ENCODE data around the gene USP21. TPM values are rescaled to one million over a fixed set of nuclear protein-coding genes. Genes with fewer than 3 reads are reported as not detected.

The USP21 gene
- polyA plus RNA-seq, 4 donors: 15.4 to 30.8 (median 17.9) TPM

DNA sequence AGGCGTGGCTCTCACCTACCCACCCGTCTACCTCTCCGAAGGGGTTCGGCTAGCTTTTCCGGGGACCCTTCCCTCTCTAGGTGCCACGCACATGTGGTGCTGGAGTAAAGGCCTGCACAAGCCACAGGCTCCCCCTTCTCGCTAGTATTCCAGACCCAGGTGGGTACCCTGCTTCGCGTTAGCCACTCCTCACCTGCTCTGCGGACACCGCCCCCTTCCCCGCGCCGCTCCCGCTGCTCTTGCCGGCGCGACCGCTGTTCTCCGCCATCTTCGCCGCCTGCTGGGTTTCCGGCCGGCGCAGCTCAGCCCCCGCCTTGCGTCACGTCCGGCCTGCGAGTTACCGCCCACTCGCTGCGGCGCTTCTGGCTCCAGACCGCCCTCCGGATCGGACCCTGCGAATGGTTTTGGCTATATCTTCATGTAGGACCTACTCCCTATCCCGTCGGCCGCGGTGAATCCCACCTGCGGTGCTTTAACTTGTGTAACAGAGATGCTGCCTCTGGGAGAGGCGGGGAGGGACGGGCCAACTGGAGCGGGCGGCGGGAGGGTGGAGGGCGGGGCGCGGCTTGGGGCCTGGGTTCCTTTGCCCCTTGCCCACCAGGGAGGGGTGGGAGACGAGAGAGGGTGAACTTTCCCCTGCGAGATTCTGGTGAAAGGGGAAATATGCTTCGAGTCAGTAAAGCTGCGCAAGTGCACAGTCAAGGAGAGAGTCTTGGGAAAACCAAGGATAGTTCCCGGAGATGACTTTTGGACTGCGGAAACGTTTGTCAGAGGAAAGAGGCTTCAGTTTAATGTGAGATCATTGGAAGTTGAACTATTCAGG, 41.3 kb upstream of the USP21 start, which contains the start of the genes NIT1 and PFDN2:
NIT1 (plus strand) TSS at position 347 of the 823 bp plus-strand sequence; CDS start at position 419, 72 bp downstream.
PFDN2 (minus strand) TSS at position 279 of the 823 bp plus-strand sequence; CDS start at position 268, 11 bp downstream.
- Histone ChIP-seq H3K9me3 (ENCODE audit: control insufficient read depth in 2 of 2, insufficient read depth in 1 of 2, low read depth in 1 of 2, low read length in 1 of 2) (no peaks in the 10 kb centered on the region), H3K27ac (ENCODE audit: low read depth in 1 of 3, low read length in 2 of 3) (peak within 1 kb of the TSS; percentile 92 to 97 (median 95)), H3K4me3 (ENCODE audit: low read depth in 1 of 3, low read length in 3 of 3) (peak within 1 kb of the TSS; percentile 80 to 94 (median 85)), H3K27me3 (ENCODE audit: control insufficient read depth in 3 of 3, insufficient read depth in 3 of 3, low read length in 3 of 3) (no peaks in the 10 kb centered on the region), H3K4me1 (ENCODE audit: control insufficient read depth in 3 of 3, insufficient read depth in 2 of 3, low read depth in 1 of 3, low read length in 2 of 3) (peaks cover 4 to 43% (median 12%) of the 10 kb centered on the region in 3 donors), H3K36me3 (ENCODE audit: control insufficient read depth in 3 of 3, insufficient read depth in 2 of 3, low read depth in 1 of 3, low read length in 3 of 3) (peaks cover 12 to 37% (median 19%) of the 10 kb centered on the region in 3 donors)
- peak; percentile 85 to 97 for DNase-seq
- 0 to 1% (median 0%) methylated on average over 58 of the region's 58 CpGs for WGBS, 3 donors
- FAIRE-seq: no peak

DNA sequence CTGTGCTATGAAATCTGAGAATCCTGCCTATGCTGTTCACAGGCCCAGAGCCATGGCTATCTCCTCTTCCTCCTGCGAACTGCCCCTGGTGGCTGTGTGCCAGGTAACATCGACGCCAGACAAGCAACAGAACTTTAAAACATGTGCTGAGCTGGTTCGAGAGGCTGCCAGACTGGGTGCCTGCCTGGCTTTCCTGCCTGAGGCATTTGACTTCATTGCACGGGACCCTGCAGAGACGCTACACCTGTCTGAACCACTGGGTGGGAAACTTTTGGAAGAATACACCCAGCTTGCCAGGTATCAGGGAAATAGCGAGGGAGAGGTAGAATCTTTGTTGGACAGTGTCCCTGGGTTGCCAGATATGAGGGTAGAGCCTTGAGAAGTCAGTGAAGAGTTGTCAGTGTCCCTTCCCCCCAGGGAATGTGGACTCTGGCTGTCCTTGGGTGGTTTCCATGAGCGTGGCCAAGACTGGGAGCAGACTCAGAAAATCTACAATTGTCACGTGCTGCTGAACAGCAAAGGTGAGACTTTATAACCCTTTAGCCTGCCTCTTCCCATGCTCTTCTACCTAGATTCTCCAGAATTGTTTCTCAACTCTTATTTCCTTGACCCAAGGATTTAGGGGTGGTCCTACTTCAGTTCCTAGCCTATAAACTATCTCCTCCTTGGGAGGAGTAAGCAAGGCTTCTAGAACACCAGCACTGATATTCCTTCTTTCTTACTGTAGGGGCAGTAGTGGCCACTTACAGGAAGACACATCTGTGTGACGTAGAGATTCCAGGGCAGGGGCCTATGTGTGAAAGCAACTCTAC, 40.0 kb upstream of the USP21 start:
- DNase-seq (peak; percentile 85 to 92), FAIRE-seq (no peak)
- Histone ChIP-seq H3K27me3 (ENCODE audit: control insufficient read depth in 3 of 3, insufficient read depth in 3 of 3, low read length in 3 of 3) (no peaks in the 10 kb centered on the region), H3K4me3 (ENCODE audit: low read depth in 1 of 3, low read length in 3 of 3) (peak overlapping the region in 2 of 3 donors; percentile 80 to 94), H3K36me3 (ENCODE audit: control insufficient read depth in 3 of 3, insufficient read depth in 2 of 3, low read depth in 1 of 3, low read length in 3 of 3) (peaks cover 17 to 48% (median 27%) of the 10 kb centered on the region in 3 donors), H3K9me3 (ENCODE audit: control insufficient read depth in 2 of 2, insufficient read depth in 1 of 2, low read depth in 1 of 2, low read length in 1 of 2) (no peaks in the 10 kb centered on the region), H3K27ac (ENCODE audit: low read depth in 1 of 3, low read length in 2 of 3) (peak overlapping the region; percentile 92 to 97 (median 95)), H3K4me1 (ENCODE audit: control insufficient read depth in 3 of 3, insufficient read depth in 2 of 3, low read depth in 1 of 3, low read length in 2 of 3) (peaks cover 4 to 43% (median 12%) of the 10 kb centered on the region in 3 donors)
- 17 to 40% (median 39%) methylated on average over 10 of the region's 10 CpGs for WGBS, 3 donors

DNA sequence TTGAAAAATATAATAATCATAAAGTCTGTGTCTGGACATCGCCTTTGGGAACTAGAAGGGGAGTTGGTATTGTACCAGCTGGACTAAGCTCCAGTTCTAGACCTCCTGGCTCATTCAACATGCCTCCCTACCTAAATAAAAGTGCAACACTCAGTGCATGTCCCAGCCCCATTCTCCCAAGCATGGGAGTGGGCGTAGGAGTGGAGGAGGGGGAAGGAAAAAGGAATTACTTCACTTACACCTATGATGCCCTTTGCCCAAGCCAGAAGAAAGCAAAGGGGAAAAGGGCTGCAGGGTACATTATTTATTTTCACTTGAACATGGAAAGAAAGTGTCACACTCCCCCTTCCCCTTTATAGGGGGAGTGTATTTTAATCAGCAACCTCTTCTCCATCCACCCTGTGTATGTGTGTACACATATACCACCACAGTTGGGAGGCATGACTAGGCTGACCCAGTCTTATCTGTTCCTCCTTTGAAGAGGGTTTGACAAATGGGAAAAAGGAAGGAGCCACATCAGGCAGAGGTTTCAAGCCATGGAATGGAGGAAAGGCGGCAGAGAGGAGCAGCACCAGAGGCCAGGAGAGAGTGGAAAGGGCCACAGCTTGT, 38.2 kb upstream of the USP21 start:
- H3K27ac ChIP-seq (ENCODE audit: low read depth in 1 of 3, low read length in 2 of 3): peak overlapping the region in 1 of 3 donors; percentile 95
- peaks cover 19 to 51% (median 27%) of the 10 kb centered on the region in 3 donors for H3K36me3 ChIP-seq (ENCODE audit: control insufficient read depth in 3 of 3, insufficient read depth in 2 of 3, low read depth in 1 of 3, low read length in 3 of 3)
- FAIRE-seq: no peak

DNA sequence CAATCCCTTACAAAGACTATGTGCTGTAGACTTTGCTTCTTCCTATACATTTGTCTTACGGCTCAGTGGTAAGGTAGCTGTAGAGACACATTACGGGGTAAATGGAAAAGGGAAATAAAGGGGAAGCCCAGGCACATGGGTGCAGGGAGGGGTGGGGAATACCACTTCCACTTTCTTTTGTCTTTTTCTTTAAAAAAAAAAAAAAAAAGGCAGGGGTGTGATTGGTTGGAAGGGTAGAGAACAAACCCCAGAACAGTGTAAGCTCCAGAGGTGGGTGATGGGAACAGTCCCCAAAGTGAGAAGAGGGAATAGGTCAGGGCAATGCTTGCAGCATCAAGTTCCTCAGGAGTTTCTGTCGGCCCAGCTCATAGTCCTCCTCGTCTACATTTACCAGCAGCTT, 37.5 kb upstream of the USP21 start:
- Histone ChIP-seq H3K4me1 (ENCODE audit: control insufficient read depth in 3 of 3, insufficient read depth in 2 of 3, low read depth in 1 of 3, low read length in 2 of 3) (peaks cover 2 to 37% (median 9%) of the 10 kb centered on the region in 3 donors), H3K27ac (ENCODE audit: low read depth in 1 of 3, low read length in 2 of 3) (no peak overlapping the region), H3K36me3 (ENCODE audit: control insufficient read depth in 3 of 3, insufficient read depth in 2 of 3, low read depth in 1 of 3, low read length in 3 of 3) (peaks cover 19 to 47% (median 27%) of the 10 kb centered on the region in 3 donors), H3K9me3 (ENCODE audit: control insufficient read depth in 2 of 2, insufficient read depth in 1 of 2, low read depth in 1 of 2, low read length in 1 of 2) (no peaks in the 10 kb centered on the region), H3K27me3 (ENCODE audit: control insufficient read depth in 3 of 3, insufficient read depth in 3 of 3, low read length in 3 of 3) (no peaks in the 10 kb centered on the region), H3K4me3 (ENCODE audit: low read depth in 1 of 3, low read length in 3 of 3) (no peak overlapping the region)
- FAIRE-seq (no peak), DNase-seq (no peak)
- 72 to 79% (median 78%) methylated on average over 4 of the region's 4 CpGs for WGBS, 3 donors

More for the DNA sequence above, 38.2 kb upstream of the USP21 start:
- Histone ChIP-seq H3K9me3 (ENCODE audit: control insufficient read depth in 2 of 2, insufficient read depth in 1 of 2, low read depth in 1 of 2, low read length in 1 of 2) (no peaks in the 10 kb centered on the region), H3K4me3 (ENCODE audit: low read depth in 1 of 3, low read length in 3 of 3) (no peak overlapping the region), H3K27me3 (ENCODE audit: control insufficient read depth in 3 of 3, insufficient read depth in 3 of 3, low read length in 3 of 3) (no peaks in the 10 kb centered on the region), H3K4me1 (ENCODE audit: control insufficient read depth in 3 of 3, insufficient read depth in 2 of 3, low read depth in 1 of 3, low read length in 2 of 3) (peaks cover 2 to 43% (median 12%) of the 10 kb centered on the region in 3 donors)
- WGBS, 3 donors: 88 to 100% (median 89%) methylated on average over 3 of the region's 3 CpGs
- DNase-seq: no peak

DNA sequence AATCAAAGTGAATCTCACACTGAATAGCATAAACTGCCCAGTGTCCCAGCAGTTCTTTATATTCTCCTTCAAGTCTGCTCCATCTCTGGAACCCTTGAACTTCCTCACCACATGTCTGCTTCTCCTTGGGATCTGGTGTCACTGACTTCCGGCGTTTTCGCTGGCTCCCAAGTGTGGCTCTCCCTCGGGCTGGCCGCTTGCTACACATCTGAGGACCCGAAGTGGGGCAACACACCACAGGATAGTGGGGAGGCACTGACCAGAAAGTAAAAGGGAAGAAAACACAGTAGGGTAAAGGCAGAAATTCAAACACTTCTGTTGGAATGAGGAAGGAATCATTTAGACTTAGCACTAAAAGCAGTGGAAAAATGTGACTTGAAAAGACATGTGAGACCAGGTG, 36.3 kb upstream of the USP21 start:
- FAIRE-seq (no peak), DNase-seq (no peak)
- Histone ChIP-seq H3K9me3 (ENCODE audit: control insufficient read depth in 2 of 2, insufficient read depth in 1 of 2, low read depth in 1 of 2, low read length in 1 of 2) (no peaks in the 10 kb centered on the region), H3K27me3 (ENCODE audit: control insufficient read depth in 3 of 3, insufficient read depth in 3 of 3, low read length in 3 of 3) (no peaks in the 10 kb centered on the region), H3K27ac (ENCODE audit: low read depth in 1 of 3, low read length in 2 of 3) (no peak overlapping the region), H3K4me1 (ENCODE audit: control insufficient read depth in 3 of 3, insufficient read depth in 2 of 3, low read depth in 1 of 3, low read length in 2 of 3) (peaks cover 2 to 33% (median 9%) of the 10 kb centered on the region in 3 donors), H3K4me3 (ENCODE audit: low read depth in 1 of 3, low read length in 3 of 3) (no peak overlapping the region), H3K36me3 (ENCODE audit: control insufficient read depth in 3 of 3, insufficient read depth in 2 of 3, low read depth in 1 of 3, low read length in 3 of 3) (peaks cover 19 to 47% (median 27%) of the 10 kb centered on the region in 3 donors)
- 88 to 89% (median 89%) methylated on average over 6 of the region's 6 CpGs for WGBS, 3 donors

DNA sequence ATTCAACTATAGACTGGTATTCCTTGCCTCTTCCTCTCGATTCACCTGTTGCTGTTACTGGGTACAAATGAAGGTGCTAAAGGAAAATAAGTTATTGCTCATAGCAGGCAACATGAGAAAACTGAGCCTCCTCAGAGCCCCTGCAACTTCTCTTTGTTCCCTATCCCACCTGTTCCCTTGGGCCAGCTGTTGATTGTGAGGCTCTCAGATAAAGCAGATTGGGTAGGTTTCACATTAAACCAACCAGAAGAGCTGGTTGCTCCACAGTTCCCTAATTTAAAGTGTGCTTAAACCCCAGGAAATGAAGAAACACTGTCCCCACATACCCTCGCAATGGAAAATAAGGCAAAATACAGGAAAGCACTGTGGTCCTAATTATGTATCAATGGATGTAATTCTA, 31.7 kb upstream of the USP21 start:
- FAIRE-seq: no peak
- H3K4me1 ChIP-seq (ENCODE audit: control insufficient read depth in 3 of 3, insufficient read depth in 2 of 3, low read depth in 1 of 3, low read length in 2 of 3): peaks cover 0 to 6% (median 5%) of the 10 kb centered on the region in 3 donors
- H3K9me3 ChIP-seq (ENCODE audit: control insufficient read depth in 2 of 2, insufficient read depth in 1 of 2, low read depth in 1 of 2, low read length in 1 of 2): no peaks in the 10 kb centered on the region
- no peak overlapping the region for H3K27ac ChIP-seq (ENCODE audit: low read depth in 1 of 3, low read length in 2 of 3)
- no peak for DNase-seq
- H3K36me3 ChIP-seq (ENCODE audit: control insufficient read depth in 3 of 3, insufficient read depth in 2 of 3, low read depth in 1 of 3, low read length in 3 of 3): peaks cover 8 to 36% (median 15%) of the 10 kb centered on the region in 3 donors
- H3K4me3 ChIP-seq (ENCODE audit: low read depth in 1 of 3, low read length in 3 of 3): no peak overlapping the region
- H3K27me3 ChIP-seq (ENCODE audit: control insufficient read depth in 3 of 3, insufficient read depth in 3 of 3, low read length in 3 of 3): no peaks in the 10 kb centered on the region
- 77 to 86% (median 83%) methylated on average over 2 of the region's 2 CpGs for WGBS, 3 donors

DNA sequence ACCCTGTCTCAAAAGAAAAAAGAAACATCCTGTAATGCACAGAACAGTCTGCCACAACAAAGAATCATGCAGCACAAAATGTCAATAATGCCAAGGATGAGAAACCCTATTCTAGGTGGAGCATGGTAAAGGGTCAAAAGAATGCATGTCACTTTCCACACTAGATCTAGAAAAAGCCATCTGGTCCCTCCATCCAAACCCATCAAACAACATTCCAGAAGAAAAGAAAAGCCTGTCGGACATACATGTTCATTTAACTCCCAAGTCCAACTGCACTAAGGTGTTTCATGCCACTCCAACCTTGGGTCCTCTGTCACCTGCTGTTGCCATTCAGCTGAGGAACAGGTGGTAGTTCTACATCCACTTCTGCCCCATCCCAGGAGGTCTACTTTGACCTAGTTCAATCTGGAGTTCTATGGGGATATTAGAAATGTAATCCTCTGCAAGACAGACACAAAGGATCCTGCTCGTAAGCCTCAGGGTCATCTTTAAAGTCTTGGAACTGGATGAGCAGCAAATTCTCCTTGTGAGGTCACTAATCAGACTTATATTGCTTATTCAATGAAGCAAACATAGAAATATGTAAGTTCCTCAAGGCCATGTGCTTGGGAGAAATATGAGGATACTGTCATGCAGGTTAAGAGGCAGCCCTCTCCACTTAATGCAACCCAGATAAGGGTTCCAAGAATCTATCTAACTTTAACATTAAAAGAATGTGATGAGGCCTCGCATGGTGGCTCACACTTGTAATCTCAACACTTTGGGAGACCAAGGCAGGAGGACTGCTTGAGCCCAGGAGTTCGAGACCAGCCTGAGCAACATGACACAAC, 30.5 kb upstream of the USP21 start:
- H3K27ac ChIP-seq (ENCODE audit: low read depth in 1 of 3, low read length in 2 of 3): no peak overlapping the region
- DNase-seq (no peak), FAIRE-seq (no peak)
- H3K36me3 ChIP-seq (ENCODE audit: control insufficient read depth in 3 of 3, insufficient read depth in 2 of 3, low read depth in 1 of 3, low read length in 3 of 3): peaks cover 6 to 25% (median 8%) of the 10 kb centered on the region in 3 donors
- WGBS, 3 donors: 91 to 94% (median 94%) methylated on average over 4 of the region's 4 CpGs
- H3K27me3 ChIP-seq (ENCODE audit: control insufficient read depth in 3 of 3, insufficient read depth in 3 of 3, low read length in 3 of 3): no peaks in the 10 kb centered on the region
- H3K4me3 ChIP-seq (ENCODE audit: low read depth in 1 of 3, low read length in 3 of 3): no peak overlapping the region
- no peaks in the 10 kb centered on the region for H3K9me3 ChIP-seq (ENCODE audit: control insufficient read depth in 2 of 2, insufficient read depth in 1 of 2, low read depth in 1 of 2, low read length in 1 of 2)
- H3K4me1 ChIP-seq (ENCODE audit: control insufficient read depth in 3 of 3, insufficient read depth in 2 of 3, low read depth in 1 of 3, low read length in 2 of 3): peaks cover 0 to 8% (median 6%) of the 10 kb centered on the region in 3 donors
